Measurements from ENCODE around the gene RAX. TPM values are rescaled to one million over a fixed set of nuclear protein-coding genes. Genes with fewer than 3 reads are reported as not detected.

The RAX gene
- total and polyA plus RNA-seq, 8 donors = not detected

GRCh38 chr18:59272221-59272888 lies 899 bp downstream of the RAX start:
- intact Hi-C loops (cut with DNase I) = no loop called here
- ATAC-seq = no peak
- Histone ChIP-seq H3K9me3 (no peaks in the 10 kb centered on the region), H3K4me3 (peak overlapping the region in 2 of 4 donors; percentile 13 to 32), H3K27ac (no peak overlapping the region), H3K27me3 (peaks cover 3 to 64% (median 7%) of the 10 kb centered on the region in 4 donors), H3K36me3 (no peaks in the 10 kb centered on the region), H3K4me1 (peaks cover 0 to 12% (median 0%) of the 10 kb centered on the region in 3 donors)
- peak in 1 of 6 donors; percentile 70 for DNase-seq
- FAIRE-seq = no peak
- TF ChIP-seq CTCF (IDR thresholded peaks at IDR 0.05) = no peak
- 4 to 6% methylated on average over 48 to 52 of the region's 52 CpGs for WGBS, 2 donors

GRCh38 chr18:59271606-59272220 lies 1.5 kb downstream of the RAX start:
- Histone ChIP-seq H3K27me3 (peaks cover 3 to 64% (median 7%) of the 10 kb centered on the region in 4 donors), H3K27ac (no peak overlapping the region), H3K9me3 (no peaks in the 10 kb centered on the region), H3K4me1 (peaks cover 0 to 12% (median 0%) of the 10 kb centered on the region in 3 donors), H3K36me3 (no peaks in the 10 kb centered on the region), H3K4me3 (no peak overlapping the region)
- FAIRE-seq = no peak
- intact Hi-C loops (cut with DNase I) = no loop called here
- DNase-seq = no peak
- WGBS, 2 donors = 33 to 35% methylated on average over 14 of the region's 14 CpGs
- no peak for ATAC-seq
- TF ChIP-seq CTCF (IDR thresholded peaks at IDR 0.05) = no peak

GRCh38 chr18:59270689-59271257 lies 2.5 kb downstream of the RAX start:
- H3K4me3 ChIP-seq = no peak overlapping the region
- H3K27ac ChIP-seq = no peak overlapping the region
- FAIRE-seq = no peak
- 36 to 38% methylated on average over 4 of the region's 4 CpGs for WGBS, 2 donors
- DNase-seq = no peak
- peaks cover 0 to 12% (median 0%) of the 10 kb centered on the region in 3 donors for H3K4me1 ChIP-seq
- no peaks in the 10 kb centered on the region for H3K36me3 ChIP-seq
- ATAC-seq = no peak
- H3K9me3 ChIP-seq = no peaks in the 10 kb centered on the region
- TF ChIP-seq CTCF (IDR thresholded peaks at IDR 0.05) = no peak
- peaks cover 3 to 73% (median 7%) of the 10 kb centered on the region in 4 donors for H3K27me3 ChIP-seq
- intact Hi-C loops (cut with DNase I) = no loop called here

GRCh38 chr18:59269563-59270119 lies 3.6 kb downstream of the RAX start:
- TF ChIP-seq CTCF (IDR thresholded peaks at IDR 0.05) = no peak
- ATAC-seq (no peak), FAIRE-seq (no peak), DNase-seq (no peak)
- peaks cover 3 to 83% (median 9%) of the 10 kb centered on the region in 4 donors for H3K27me3 ChIP-seq
- H3K4me3 ChIP-seq = peak overlapping the region in 1 of 4 donors; percentile 29
- intact Hi-C loops (cut with DNase I) = no loop called here
- H3K9me3 ChIP-seq = no peaks in the 10 kb centered on the region
- H3K36me3 ChIP-seq = no peaks in the 10 kb centered on the region
- H3K4me1 ChIP-seq = peaks cover 0 to 12% (median 0%) of the 10 kb centered on the region in 3 donors
- no peak overlapping the region for H3K27ac ChIP-seq
- WGBS, 2 donors = 10% methylated on average over 17 of the region's 17 CpGs
